Activated CD4-positive, alpha-beta T cell treated with anti-CD3 and anti-CD28 coated beads for 24 hours (primary cell): ENCODE measurements around the gene NXT2.
"Not testable (repeated sequence)": the region's sequence is repeated elsewhere in the genome, so short reads cannot be mapped to it uniquely, and the experiment has no call there.

Source experiments
- DNase-seq, 2 donors: peaks; one replicate each; pipeline ENCODE4 v3.0.0-alpha.2; 2020; ENCODE audit warnings: low read depth in 2 of 2

Gene NXT2

DNA sequence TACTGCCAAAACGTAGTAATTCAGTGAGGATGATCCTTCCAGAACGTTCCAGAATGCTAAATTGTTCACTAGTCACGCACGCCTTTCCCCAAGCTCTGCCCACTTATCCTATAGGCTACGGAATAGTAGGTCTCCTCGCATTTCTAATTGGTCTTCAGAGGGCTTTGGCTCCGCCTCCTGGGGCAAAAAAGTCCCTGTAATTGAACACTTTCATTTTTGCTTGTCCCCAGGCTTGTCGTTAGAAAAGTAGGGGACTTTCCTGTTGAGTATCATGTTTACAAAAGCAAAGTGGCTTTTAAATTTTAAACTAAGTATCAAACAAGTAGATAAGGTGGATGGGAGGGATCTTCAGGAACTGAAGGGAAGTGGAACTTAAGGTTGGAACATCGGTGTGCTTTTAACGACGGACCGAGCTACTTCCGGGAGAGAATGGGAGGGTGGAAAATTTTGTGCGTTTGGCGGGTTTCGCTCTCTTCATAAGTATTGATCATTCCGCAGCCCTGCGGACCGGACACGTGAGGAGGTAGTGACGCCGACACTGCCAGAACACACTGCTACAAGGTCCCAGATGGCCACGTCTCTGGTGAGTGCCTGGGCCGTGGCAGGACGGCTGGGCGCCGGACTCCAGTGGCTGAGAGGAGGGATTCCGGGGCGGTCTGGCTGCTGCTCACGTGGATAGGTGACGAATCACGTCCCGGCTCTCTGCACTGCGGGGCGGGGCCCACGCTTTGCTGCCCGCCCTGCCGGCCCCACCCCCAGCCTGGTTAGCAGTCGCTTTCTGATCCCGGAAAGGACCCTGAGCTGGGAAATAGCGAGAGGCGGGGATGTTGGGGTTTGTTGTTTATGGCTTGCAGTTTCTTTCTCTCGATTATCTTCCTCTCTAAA lies at the start of gene NXT2:
TSS of gene NXT2 (plus strand) at position 406 of the 885 bp plus-strand sequence. CDS start at position 569, 163 bp downstream.
- DNase-seq, result peak; percentile 66 to 68

GRCh38 chrX:109487640-109488039 lies 49.0 kb upstream of the NXT2 start:
- DNase-seq, result no peak

GRCh38 chrX:109489174-109489573 lies 47.5 kb upstream of the NXT2 start:
- DNase-seq, result no peak

DNA sequence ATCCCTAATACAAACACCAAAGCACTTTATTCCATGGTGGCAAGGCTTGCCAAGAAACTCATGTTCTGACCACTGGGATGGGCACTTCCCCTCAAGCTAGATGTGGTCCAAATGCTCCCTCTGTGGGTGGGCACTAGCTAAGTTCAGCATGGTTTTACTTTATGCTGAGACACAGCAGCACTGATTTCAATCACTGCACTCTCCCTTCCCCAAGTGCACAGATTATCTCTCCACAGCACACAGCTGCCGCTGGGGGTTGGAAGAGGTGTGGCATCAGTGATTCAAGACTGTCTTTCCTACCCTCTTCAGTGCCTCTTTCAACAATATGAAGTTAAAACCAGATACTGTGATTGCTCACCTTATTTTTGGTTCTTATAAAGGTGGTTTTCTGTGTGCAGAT lies 38.2 kb upstream of the NXT2 start:
- no peak for DNase-seq

DNA sequence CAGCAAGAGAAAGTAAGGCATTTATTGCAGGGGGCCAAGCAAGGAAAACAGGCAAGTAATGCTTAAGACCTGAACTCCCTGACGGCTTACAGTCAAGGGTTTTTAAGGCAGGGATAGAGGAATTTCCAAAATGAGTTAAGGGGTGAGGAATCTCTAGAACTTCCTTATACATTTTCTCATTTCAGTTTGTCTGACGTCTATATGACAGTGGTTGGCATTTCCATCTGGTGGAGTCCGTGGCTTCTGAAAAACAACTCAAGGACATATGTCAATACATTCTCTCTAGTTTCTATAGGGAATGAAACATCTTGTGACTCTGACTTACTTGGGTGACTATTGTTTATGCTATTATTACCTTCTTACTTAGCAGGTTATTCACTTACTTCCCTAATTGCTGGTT lies 35.5 kb upstream of the NXT2 start:
- no peak for DNase-seq

GRCh38 chrX:109508915-109509314 lies 27.7 kb upstream of the NXT2 start:
- no peak for DNase-seq

- no peak for DNase-seq
Observed at GRCh38 chrX:109511113-109511512, 25.5 kb upstream of the NXT2 start.

- DNase-seq, result no peak
Observed at GRCh38 chrX:109519001-109519400, 17.6 kb upstream of the NXT2 start.

- no peak for DNase-seq
Observed at GRCh38 chrX:109533005-109533404, 3.6 kb upstream of the NXT2 start.

GRCh38 chrX:109533631-109534030 lies 3.0 kb upstream of the NXT2 start:
- no peak for DNase-seq

DNA sequence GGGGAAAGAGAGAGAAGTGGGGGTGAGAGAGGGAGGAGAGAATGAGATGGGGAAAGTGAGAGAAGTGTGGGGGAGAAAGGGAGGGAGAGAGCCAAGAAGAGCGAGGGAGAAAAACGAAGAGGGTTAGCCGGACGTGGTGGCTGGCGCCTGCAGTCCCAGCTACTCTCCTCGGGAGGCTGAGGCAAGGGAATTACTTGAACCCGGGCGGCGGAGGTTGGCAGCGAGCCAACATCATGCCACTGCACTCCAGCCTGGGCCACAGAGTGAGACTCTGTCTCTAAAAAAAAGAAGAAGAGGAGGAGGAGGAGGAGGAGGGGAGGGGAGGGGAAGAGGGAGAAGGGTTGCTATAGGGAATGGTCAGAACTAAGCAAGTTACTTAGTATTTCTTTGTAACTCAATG lies 1.7 kb upstream of the NXT2 start:
- no peak for DNase-seq

DNA sequence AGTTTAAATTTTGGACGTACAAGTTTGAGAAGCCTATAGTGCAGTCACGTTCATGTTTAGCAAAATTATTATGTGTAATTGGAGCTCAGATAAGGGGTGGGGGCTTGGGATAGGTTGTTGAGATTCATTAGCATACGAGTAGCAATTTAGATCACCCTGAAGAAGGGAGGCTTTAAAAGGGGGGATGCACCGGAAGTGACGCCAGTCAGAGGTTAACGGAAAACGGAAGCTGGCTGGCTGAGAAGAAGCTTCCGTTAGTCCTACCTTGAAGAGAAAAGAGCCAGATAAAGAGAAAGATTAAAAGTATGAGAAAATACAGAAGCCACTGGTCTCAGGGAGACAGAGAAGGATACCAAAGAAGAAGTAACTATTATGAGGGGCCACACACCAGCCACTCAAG lies 1.1 kb upstream of the NXT2 start:
- no peak for DNase-seq

DNA sequence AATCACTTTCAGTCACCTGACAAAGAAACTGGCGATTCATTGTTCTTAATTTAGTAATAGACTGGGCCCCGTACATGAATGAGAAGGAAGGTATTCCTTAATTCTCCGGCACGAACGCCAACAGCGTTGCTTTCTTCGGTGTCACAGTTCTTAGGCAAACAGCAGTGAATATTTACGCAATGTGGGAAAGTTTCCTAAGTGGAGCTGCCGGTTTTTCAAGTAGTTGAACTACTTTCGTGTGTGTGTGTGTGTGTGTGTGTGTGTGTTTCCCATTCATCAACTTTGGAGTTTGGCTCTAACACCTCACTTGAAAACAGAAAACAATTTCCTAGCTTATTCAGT lies 651 bp downstream of the NXT2 start:
- DNase-seq, result no peak

DNA sequence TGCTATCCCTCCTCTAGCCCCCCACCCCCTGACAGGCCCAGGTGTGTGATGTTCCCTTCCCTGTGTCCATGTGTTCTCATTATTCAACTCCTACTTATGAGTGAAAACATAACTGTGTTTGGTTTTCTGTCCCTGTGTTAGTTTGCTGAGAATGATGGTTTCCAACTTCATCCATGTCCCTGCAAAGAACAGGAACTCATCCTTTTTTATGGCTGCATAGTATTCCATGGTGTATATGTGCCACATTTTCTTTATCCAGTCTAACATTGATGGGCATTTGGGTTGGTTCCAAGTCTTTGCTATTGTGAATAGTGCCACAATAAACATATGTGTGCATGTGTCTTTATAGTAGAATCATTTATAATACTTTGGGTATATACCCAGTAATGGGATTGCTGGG lies 2.4 kb downstream of the NXT2 start:
- DNase-seq, result not testable (repeated sequence)

DNA sequence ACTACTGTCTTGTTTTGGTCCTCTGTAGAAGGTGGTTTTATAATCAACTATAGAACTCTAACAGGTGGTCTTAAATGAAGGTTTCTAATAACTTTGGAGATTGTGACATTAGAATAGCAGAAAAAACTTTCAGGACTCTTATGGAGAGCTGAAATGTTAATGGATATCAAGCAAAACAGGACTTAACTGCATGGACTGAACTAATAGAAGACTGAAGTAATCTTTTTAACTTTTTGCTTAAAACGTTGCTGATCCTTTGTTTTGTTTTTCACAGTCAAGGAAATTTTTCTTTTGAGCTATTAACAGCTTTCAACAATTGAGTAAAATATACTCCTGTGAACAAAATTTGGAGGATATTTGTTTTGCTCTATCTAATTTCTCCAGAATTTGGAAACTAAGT lies 17.2 kb downstream of the NXT2 start:
- DNase-seq, result no peak

DNA sequence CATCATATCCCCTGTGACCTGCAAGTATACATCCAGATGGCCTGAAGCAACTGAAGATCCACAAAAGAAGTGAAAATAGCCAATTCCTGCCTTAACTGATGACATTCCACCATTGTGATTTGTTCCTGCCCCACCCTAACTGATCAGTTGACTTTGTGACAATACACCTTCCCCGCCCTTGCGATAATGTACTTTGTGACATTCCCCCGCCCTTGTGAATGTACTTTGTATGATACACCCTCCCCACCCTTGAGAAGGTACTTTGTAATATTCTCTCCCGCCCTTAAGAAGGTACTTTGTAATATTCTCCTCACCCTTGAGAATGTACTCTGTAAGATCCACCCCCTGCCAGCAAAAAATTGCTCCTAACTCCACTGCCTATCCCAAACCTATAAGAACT lies 39.4 kb downstream of the NXT2 start:
- not testable (repeated sequence) for DNase-seq

DNA sequence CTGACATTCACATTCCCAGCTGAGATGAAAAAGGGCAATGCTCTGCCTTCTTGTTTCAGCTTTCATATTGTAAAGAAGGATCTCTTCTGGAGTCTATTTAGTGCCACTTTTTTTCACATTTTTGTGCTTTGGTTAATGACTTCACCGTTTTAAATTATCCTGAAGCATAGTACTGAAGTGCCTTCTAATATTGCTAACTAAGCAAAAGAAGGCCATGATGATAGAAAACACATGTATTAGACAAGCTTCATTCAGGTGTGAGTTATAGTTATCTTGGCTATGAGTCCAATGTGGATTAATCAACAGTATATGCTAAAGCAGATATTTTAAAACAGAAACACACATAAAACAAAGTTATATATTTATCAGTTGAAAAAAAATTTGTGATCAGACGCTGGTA lies 40.4 kb downstream of the NXT2 start:
- DNase-seq, result no peak

GRCh38 chrX:109578916-109579315 lies 42.3 kb downstream of the NXT2 start:
- DNase-seq, result no peak

GRCh38 chrX:109585488-109585887 lies 48.8 kb downstream of the NXT2 start:
- no peak for DNase-seq

DNA sequence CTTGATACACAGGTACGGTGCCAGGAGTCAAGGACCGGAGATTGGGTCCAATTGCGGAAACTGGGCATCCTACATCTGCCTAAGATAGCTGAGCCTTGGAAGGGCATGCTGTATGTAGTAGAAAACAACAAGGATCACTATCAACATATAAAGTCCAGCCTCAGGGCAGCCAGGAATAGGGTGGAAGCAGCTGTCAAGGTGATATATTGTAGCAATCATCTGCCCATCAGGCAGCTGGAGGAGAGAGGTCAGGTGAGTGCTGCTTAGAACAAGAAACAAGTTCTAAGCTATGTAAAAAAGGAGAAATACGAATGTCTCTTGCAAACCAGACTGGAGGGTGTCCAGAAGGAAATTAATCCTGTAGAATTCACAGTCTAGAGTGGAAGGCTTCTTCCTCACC lies 53.5 kb downstream of the NXT2 start:
- DNase-seq, result no peak
